Adrenal gland (tissue), 12 donors: ENCODE measurements around the gene MSRB1. TPM values are rescaled to one million over a fixed set of nuclear protein-coding genes. Genes with fewer than 3 reads are reported as not detected.

Experiments
- DNase-seq, 7 donors: peaks; one replicate each; pipeline ENCODE4 v3.0.0-alpha.2; 2019 to 2020
- H3K27ac ChIP-seq, 5 donors: fragments of 200-600 bp; sonication (generic) in 4 of 5; 1 replicate in 3 of 5; 2 replicates in 2 of 5; pipeline versions ENCODE4 v1.5.1 to v1.8.0; 2016 to 2020; ENCODE audit warnings: mild to moderate bottlenecking in 1 of 5
- H3K27me3 ChIP-seq: fragments of 200-600 bp; 2 replicates; pipeline ENCODE4 v1.8.0; 2021
- H3K36me3 ChIP-seq, 2 donors: fragments of 200-600 bp; replicated peaks in 1 of 2; 1 replicate in 1 of 2; 2 replicates in 1 of 2; pipeline versions ENCODE4 v1.5.1 to v1.8.0; 2018 to 2022
- H3K4me1 ChIP-seq, 2 donors: fragments of 200-600 bp; replicated peaks in 1 of 2; 1 replicate in 1 of 2; 2 replicates in 1 of 2; pipeline versions ENCODE4 v1.5.1 to v1.8.0; 2018 to 2021
- H3K4me3 ChIP-seq, 4 donors: fragments of 200-600 bp; sonication (generic) in 3 of 4; one replicate each; pipeline ENCODE4 v1.5.1; 2016 to 2018
- H3K9me3 ChIP-seq, 3 donors: fragments of 200-600 bp; sonication (generic) in 1 of 3; replicated peaks in 1 of 3; 1 replicate in 2 of 3; 2 replicates in 1 of 3; pipeline versions ENCODE4 v1.5.1 to v1.8.0; 2016 to 2021
- CTCF ChIP-seq, 6 experiments: fragments of 450-650 bp in 4 of 6; fragments of 200-600 bp in 2 of 6; sonication (generic) in 1 of 6; IDR thresholded peaks; 1 replicate in 5 of 6; 2 replicates in 1 of 6; pipeline versions ENCODE4 v1.5.1 to v1.8.0; 2016 to 2021; ENCODE audit warnings: antibody characterized with exemption in 6 of 6, mild to moderate bottlenecking in 2 of 6, moderate library complexity in 1 of 6
- POLR2A ChIP-seq, 2 donors: fragments of 450-650 bp; IDR thresholded peaks; one replicate each; pipeline ENCODE4 v1.6.1; 2017; ENCODE audit warnings: antibody characterized with exemption in 2 of 2, mild to moderate bottlenecking in 2 of 2, moderate library complexity in 1 of 2
- WGBS, 4 donors: extraction: QIAGEN DNeasy Blood & Tissue Kit in 2 of 4; methylation state at CpG; one replicate each; pipeline versions ENCODE4 v1.1.5 to v1.1.7; 2013 to 2017; 5-methylcytosine and 5-hydroxymethylcytosine counted together
- intact Hi-C, 2 donors: fragments of 100-400 bp; cut with DNase I; formaldehyde crosslinking; loops; one replicate each; pipeline versions ENCODE4 v1.14.1 to v1.15.0; 2022 to 2023
- polyA plus RNA-seq, 3 donors: library from polyadenylated mRNA; stranded (reverse); fragments of 200-250 nt in 2 of 3; fragments of 350-450 nt in 1 of 3; fragmentation: Illumina TruSeq in 1 of 3; extraction: RNeasy Lipid Tissue Mini Kit (QIAGEN cat#74804) in 1 of 3; gene quantifications; one replicate each; pipeline ENCODE4 v1.2.3, GENCODE V29; 2013 to 2014
- total RNA-seq, 9 donors: library from RNA; depleted of rRNA in 4 of 9; stranded (reverse); fragments of >200 nt in 4 of 9; fragments of 120-200 nt in 1 of 9; fragmentation: NEBNext Ultra II Directional in 1 of 9; extraction: Animal tissue kit (Norgen Biotek cat#: 25700) in 1 of 9; gene quantifications; one replicate each; pipeline versions ENCODE4 v1.1.0 to v1.2.4, GENCODE V29; 2013 to 2023
- donor health status: healthy with polysubstance abuse.
- donor health status: Bipolar disorder and iron deficiency.
- donor health status: DM: yes; HTN: yes; CAD: no.
- donor health status: DM: no; HTN: no; CAD: no.
- donor health status: DM: no; HTN: no; CAD: no.
- donor health status: DM: yes; HTN: yes; CAD: no.

The MSRB1 gene
- total and polyA plus RNA-seq, 12 donors: 8.1 to 38.9 (median 16.1) TPM

GRCh38 chr16:1976951-1977874 lies 34.2 kb upstream of the MSRB1 start:
- Histone ChIP-seq H3K4me1 (peaks cover 7 to 12% of the 10 kb centered on the region in 2 donors), H3K27me3 (peaks cover 26% of the 10 kb centered on the region), H3K27ac (no peak overlapping the region), H3K36me3 (peaks cover 0 to 47% of the 10 kb centered on the region in 2 donors), H3K9me3 (no peaks in the 10 kb centered on the region), H3K4me3 (no peak overlapping the region)
- no peak for DNase-seq
- TF ChIP-seq CTCF (IDR thresholded peaks at IDR 0.05) (no peak), POLR2A (IDR thresholded peaks at IDR 0.05) (no peak)
- intact Hi-C loops: no loop called here
- WGBS, 4 donors: 89 to 94% (median 93%) methylated on average over 3 to 33 of the region's 33 CpGs

- Histone ChIP-seq H3K27me3 (peaks cover 25% of the 10 kb centered on the region), H3K36me3 (peaks cover 0 to 47% of the 10 kb centered on the region in 2 donors), H3K27ac (no peak overlapping the region), H3K4me3 (no peak overlapping the region), H3K9me3 (no peaks in the 10 kb centered on the region), H3K4me1 (peaks cover 7 to 14% of the 10 kb centered on the region in 2 donors)
- 86 to 95% (median 91%) methylated on average over 4 to 8 of the region's 8 CpGs for WGBS, 4 donors
- TF ChIP-seq CTCF (IDR thresholded peaks at IDR 0.05) (no peak), POLR2A (IDR thresholded peaks at IDR 0.05) (no peak)
- no peak for DNase-seq
- intact Hi-C loops: no loop called here
Observed at GRCh38 chr16:1976216-1976520, 33.2 kb upstream of the MSRB1 start.

GRCh38 chr16:1975432-1976215 lies 32.6 kb upstream of the MSRB1 start:
- WGBS, 4 donors: 91 to 95% (median 91%) methylated on average over 22 to 33 of the region's 33 CpGs
- H3K4me1 ChIP-seq: peaks cover 7 to 20% of the 10 kb centered on the region in 2 donors
- no peak for DNase-seq
- intact Hi-C loops: no loop called here
- H3K9me3 ChIP-seq: no peaks in the 10 kb centered on the region
- peaks cover 20% of the 10 kb centered on the region for H3K27me3 ChIP-seq
- H3K4me3 ChIP-seq: no peak overlapping the region
- no peak for TF ChIP-seq POLR2A (IDR thresholded peaks at IDR 0.05)
- H3K27ac ChIP-seq: no peak overlapping the region
- peaks cover 0 to 47% of the 10 kb centered on the region in 2 donors for H3K36me3 ChIP-seq

DNA sequence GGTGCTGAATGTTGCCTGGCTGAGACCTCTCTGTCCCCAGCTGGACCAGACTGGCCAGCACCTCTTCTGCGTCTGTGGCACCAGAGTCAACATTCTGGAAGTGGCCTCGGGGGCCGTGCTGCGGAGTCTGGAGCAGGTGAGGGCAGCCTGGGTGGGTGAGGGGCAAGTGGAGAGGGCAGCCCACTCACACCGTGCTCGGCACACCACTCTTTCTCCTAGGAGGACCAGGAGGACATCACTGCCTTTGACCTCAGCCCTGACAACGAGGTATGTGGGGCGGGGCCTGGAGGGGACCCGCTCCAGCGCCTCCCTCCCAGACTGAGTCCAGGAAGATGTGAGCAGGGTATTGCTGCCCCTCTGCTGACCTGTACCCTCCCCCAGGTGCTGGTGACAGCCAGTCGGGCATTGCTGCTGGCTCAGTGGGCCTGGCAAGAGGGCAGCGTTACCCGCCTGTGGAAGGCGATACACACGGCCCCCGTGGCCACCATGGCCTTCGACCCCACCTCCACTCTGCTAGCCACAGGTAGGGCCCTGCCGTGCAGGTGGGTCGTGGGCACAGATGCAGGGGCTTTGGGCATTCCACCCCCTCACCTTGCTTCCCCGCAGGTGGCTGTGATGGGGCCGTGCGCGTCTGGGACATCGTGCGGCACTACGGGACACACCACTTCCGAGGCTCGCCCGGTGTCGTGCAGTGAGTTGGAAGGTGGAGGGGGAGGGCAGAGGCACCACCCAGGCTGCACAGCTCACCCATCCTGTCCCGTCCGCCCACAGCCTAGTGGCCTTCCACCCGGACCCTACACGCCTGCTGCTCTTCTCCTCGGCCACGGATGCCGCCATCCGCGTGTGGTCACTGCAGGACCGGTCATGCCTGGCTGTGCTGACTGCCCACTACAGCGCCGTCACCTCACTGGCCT lies 31.4 kb upstream of the MSRB1 start:
- H3K36me3 ChIP-seq: peaks cover 0 to 47% of the 10 kb centered on the region in 2 donors
- DNase-seq: no peak

More for the DNA sequence above, 31.4 kb upstream of the MSRB1 start:
- intact Hi-C loops: no loop called here
- H3K9me3 ChIP-seq: no peaks in the 10 kb centered on the region
- peaks cover 8% of the 10 kb centered on the region for H3K27me3 ChIP-seq
- TF ChIP-seq CTCF (IDR thresholded peaks at IDR 0.05) (no peak), POLR2A (IDR thresholded peaks at IDR 0.05) (no peak)
- H3K4me3 ChIP-seq: no peak overlapping the region
- 89 to 94% (median 93%) methylated on average over 24 to 42 of the region's 42 CpGs for WGBS, 4 donors
- H3K4me1 ChIP-seq: peaks cover 7 to 21% of the 10 kb centered on the region in 2 donors
- H3K27ac ChIP-seq: no peak overlapping the region
